Sigmoid colon (tissue), 3 donors: ENCODE data around the gene TEX36.

ENCODE experiments used
- POLR2A ChIP-seq, 2 donors: fragments of 450-650 bp; IDR thresholded peaks; one replicate each; pipeline ENCODE4 v1.6.1; 2016; ENCODE audit warnings: antibody characterized with exemption in 2 of 2, mild to moderate bottlenecking in 2 of 2, moderate library complexity in 2 of 2
- TF ChIP-seq, protein P1 (sequence below), 4 experiments: fragments of 450-650 bp in 3 of 4; fragments of 200-600 bp in 1 of 4; IDR thresholded peaks; one replicate each; pipeline ENCODE4 v1.5.1; 2016 to 2019; ENCODE audit warnings: antibody characterized with exemption in 4 of 4, mild to moderate bottlenecking in 3 of 4, moderate library complexity in 2 of 4

DNA sequence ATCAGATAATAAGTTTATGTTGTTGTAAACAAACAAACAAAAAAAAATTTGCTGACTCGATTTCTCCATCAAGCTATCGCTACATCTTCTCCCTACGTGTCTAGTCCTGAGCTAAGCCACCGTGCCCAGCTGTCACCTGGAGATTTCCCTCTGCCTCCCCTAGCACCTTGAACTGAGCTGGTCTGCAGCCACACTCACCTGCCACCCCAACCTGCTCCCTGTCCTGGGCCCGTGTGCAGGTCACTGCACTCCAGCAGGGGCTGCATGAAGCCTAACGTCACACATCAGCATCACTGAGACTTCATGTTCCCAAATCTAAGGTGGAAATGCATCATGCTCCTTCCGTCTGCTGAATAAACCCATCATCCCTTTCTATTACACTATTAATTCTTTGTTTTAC, 44.4 kb downstream of the TEX36 start:
- no peak for TF ChIP-seq POLR2A (IDR thresholded peaks at IDR 0.05)
- TF ChIP-seq, protein P1, sequence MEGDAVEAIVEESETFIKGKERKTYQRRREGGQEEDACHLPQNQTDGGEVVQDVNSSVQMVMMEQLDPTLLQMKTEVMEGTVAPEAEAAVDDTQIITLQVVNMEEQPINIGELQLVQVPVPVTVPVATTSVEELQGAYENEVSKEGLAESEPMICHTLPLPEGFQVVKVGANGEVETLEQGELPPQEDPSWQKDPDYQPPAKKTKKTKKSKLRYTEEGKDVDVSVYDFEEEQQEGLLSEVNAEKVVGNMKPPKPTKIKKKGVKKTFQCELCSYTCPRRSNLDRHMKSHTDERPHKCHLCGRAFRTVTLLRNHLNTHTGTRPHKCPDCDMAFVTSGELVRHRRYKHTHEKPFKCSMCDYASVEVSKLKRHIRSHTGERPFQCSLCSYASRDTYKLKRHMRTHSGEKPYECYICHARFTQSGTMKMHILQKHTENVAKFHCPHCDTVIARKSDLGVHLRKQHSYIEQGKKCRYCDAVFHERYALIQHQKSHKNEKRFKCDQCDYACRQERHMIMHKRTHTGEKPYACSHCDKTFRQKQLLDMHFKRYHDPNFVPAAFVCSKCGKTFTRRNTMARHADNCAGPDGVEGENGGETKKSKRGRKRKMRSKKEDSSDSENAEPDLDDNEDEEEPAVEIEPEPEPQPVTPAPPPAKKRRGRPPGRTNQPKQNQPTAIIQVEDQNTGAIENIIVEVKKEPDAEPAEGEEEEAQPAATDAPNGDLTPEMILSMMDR (IDR thresholded peaks at IDR 0.05), result no peak
